ENCODE results near the gene GNGT1. TPM values are rescaled to one million over a fixed set of nuclear protein-coding genes. Genes with fewer than 3 reads are reported as not detected.
A peak's percentile ranks its signal among the peaks of the same experiment; 100 is the strongest.
"Not testable (repeated sequence)": the region's sequence is repeated elsewhere in the genome, so short reads cannot be mapped to it uniquely, and the experiment has no call there.

The GNGT1 gene
- total RNA-seq, 2 donors from 2014 or later: not detected

GRCh38 chr7:93913197-93913596 is 6.8 kb downstream of the GNGT1 start:
- H3K4me3 ChIP-seq: no peak overlapping the region
- H3K27ac ChIP-seq: peak overlapping the region in 1 of 4 donors; percentile 61
- peaks cover 12% of the 10 kb centered on the region for H3K4me1 ChIP-seq
- H3K36me3 ChIP-seq (replicated peaks in 1 of 2; ENCODE audit: insufficient read depth in 1 of 2, low read depth in 2 of 2): no peaks in the 10 kb centered on the region
- ATAC-seq (no peak), DNase-seq (no peak)
- H3K9me3 ChIP-seq: no peaks in the 10 kb centered on the region
- intact Hi-C loops (cut with DNase I): no loop called here
- TF ChIP-seq POLR2A (IDR thresholded peaks at IDR 0.05): no peak
- TF ChIP-seq CTCF (IDR thresholded peaks at IDR 0.05): no peak
- H3K27me3 ChIP-seq: no peaks in the 10 kb centered on the region

GRCh38 chr7:93914581-93915066 is 8.3 kb downstream of the GNGT1 start:
- Histone ChIP-seq H3K4me3 (no peak overlapping the region), H3K36me3 (replicated peaks in 1 of 2; ENCODE audit: insufficient read depth in 1 of 2, low read depth in 2 of 2) (no peaks in the 10 kb centered on the region), H3K27me3 (no peaks in the 10 kb centered on the region), H3K4me1 (peaks cover 12% of the 10 kb centered on the region), H3K27ac (peak overlapping the region in 3 of 4 donors; percentile 48 to 72 (median 61)), H3K9me3 (no peaks in the 10 kb centered on the region)
- ATAC-seq (peak; percentile 64), DNase-seq (no peak)
- 24 to 31% methylated on average over 7 of the region's 7 CpGs for WGBS, 2 donors
- TF ChIP-seq POLR2A (IDR thresholded peaks at IDR 0.05) (no peak), CTCF (IDR thresholded peaks at IDR 0.05) (no peak)
- intact Hi-C loops (cut with DNase I): no loop called here

GRCh38 chr7:93915206-93915842 is 9.0 kb downstream of the GNGT1 start:
- DNase-seq; H3K36me3 ChIP-seq (replicated peaks in 1 of 2; ENCODE audit: insufficient read depth in 1 of 2, low read depth in 2 of 2); H3K9me3 ChIP-seq; ATAC-seq; H3K27me3 ChIP-seq; H3K4me3 ChIP-seq; intact Hi-C loops (cut with DNase I): not testable (repeated sequence)
- H3K27ac ChIP-seq: peak overlapping the region in 1 of 4 donors; percentile 61
- WGBS, 2 donors: 70 to 74% methylated on average over 3 of the region's 3 CpGs
- H3K4me1 ChIP-seq: peaks cover 11% of the 10 kb centered on the region

GRCh38 chr7:93915888-93916287 is 9.5 kb downstream of the GNGT1 start:
- ATAC-seq; intact Hi-C loops (cut with DNase I): not testable (repeated sequence)

GRCh38 chr7:93916315-93916714 is 9.9 kb downstream of the GNGT1 start:
- 57 to 63% methylated on average over 4 of the region's 4 CpGs for WGBS, 2 donors
- H3K9me3 ChIP-seq; H3K27ac ChIP-seq; H3K4me1 ChIP-seq; ATAC-seq; H3K4me3 ChIP-seq; H3K36me3 ChIP-seq (replicated peaks in 1 of 2; ENCODE audit: insufficient read depth in 1 of 2, low read depth in 2 of 2); intact Hi-C loops (cut with DNase I); DNase-seq; H3K27me3 ChIP-seq: not testable (repeated sequence)

More at GRCh38 chr7:93915888-93916287, 9.5 kb downstream of the GNGT1 start:
- not testable (repeated sequence) for H3K9me3 ChIP-seq; DNase-seq; H3K27ac ChIP-seq; H3K36me3 ChIP-seq (replicated peaks in 1 of 2; ENCODE audit: insufficient read depth in 1 of 2, low read depth in 2 of 2); H3K27me3 ChIP-seq; H3K4me3 ChIP-seq; H3K4me1 ChIP-seq

GRCh38 chr7:93920496-93921182 is 14.3 kb downstream of the GNGT1 start:
- no peak for DNase-seq
- peak overlapping the region in 3 of 4 donors; percentile 53 to 83 (median 81) for H3K27ac ChIP-seq
- intact Hi-C loops (cut with DNase I): no loop called here

More at GRCh38 chr7:93920496-93921182, 14.3 kb downstream of the GNGT1 start:
- no peaks in the 10 kb centered on the region for H3K9me3 ChIP-seq
- no peak for ATAC-seq
- TF ChIP-seq CTCF (IDR thresholded peaks at IDR 0.05) (no peak), POLR2A (IDR thresholded peaks at IDR 0.05) (no peak)
- 65 to 68% methylated on average over 6 of the region's 6 CpGs for WGBS, 2 donors
- H3K4me1 ChIP-seq: peaks cover 7% of the 10 kb centered on the region
- H3K36me3 ChIP-seq (replicated peaks in 1 of 2; ENCODE audit: insufficient read depth in 1 of 2, low read depth in 2 of 2): no peaks in the 10 kb centered on the region
- no peak overlapping the region for H3K4me3 ChIP-seq
- no peaks in the 10 kb centered on the region for H3K27me3 ChIP-seq

Measured in body of pancreas (tissue), 4 donors.